HEK293T (cell line): ENCODE measurements around the gene CGNL1.

Experiments used
- CTBP1 ChIP-seq: fragments of 450-650 bp; IDR thresholded peaks from 2 replicates; pipeline ENCODE4 v1.6.1; 2016; ENCODE audit warnings: borderline replicate concordance
- ELF4 ChIP-seq: fragments of 450-650 bp; IDR thresholded peaks from 2 replicates; pipeline ENCODE4 v1.6.1; 2017; ENCODE audit warnings: antibody characterized with exemption
- FOXK2 ChIP-seq: fragments of 450-650 bp; IDR thresholded peaks from 2 replicates; pipeline ENCODE4 v1.6.1; 2016; ENCODE audit warnings: mild to moderate bottlenecking
- PKNOX1 ChIP-seq: fragments of 450-650 bp; IDR thresholded peaks from 2 replicates; pipeline ENCODE4 v1.6.1; 2016
- SP1 ChIP-seq: fragments of 450-650 bp; IDR thresholded peaks from 2 replicates; pipeline ENCODE4 v1.6.1; 2017
- SUZ12 ChIP-seq: fragments of 450-650 bp; IDR thresholded peaks from 2 replicates; pipeline ENCODE4 v1.6.1; 2016; ENCODE audit warnings: mild to moderate bottlenecking
- TARDBP ChIP-seq: fragments of 450-650 bp; IDR thresholded peaks from 2 replicates; pipeline ENCODE4 v1.6.1; 2016

GRCh38 chr15:57489122-57489521, 112.8 kb downstream of the CGNL1 start:
- TF ChIP-seq PKNOX1 (no peak), TARDBP (no peak), FOXK2 (no peak), CTBP1 (no peak), SUZ12 (no peak), SP1 (no peak), ELF4 (no peak)
